PC-9 (cell line): ENCODE results near the gene ZCCHC7. TPM values are rescaled to one million over a fixed set of nuclear protein-coding genes. Genes with fewer than 3 reads are reported as not detected.

Experiments used
- BruUV-seq: library from RNA; stranded (reverse); fragments of 400-500 nt; replicated peaks from 2 replicates; lab custom pipeline; 2021; lab: Mats Ljungman, UMichigan
- CTCF ChIA-PET: fragments of 300-600 bp; sonication (Branson Sonifier 250); formaldehyde crosslinking; loops from one replicate; lab custom pipeline; 2022; ENCODE audit warnings: antibody characterized with exemption; lab: Charles Lee
- POLR2A ChIA-PET: fragments of 300-600 bp; sonication (Branson Sonifier 250); formaldehyde crosslinking; loops from one replicate; lab custom pipeline; 2022; ENCODE audit warnings: antibody characterized with exemption; ENCODE audit not compliant: unreplicated experiment; lab: Charles Lee
- DNase-seq, 2 experiments: peaks; one replicate each; pipeline versions ENCODE4 v3.0.0 to v3.0.0-alpha.2; 2015 to 2022; ENCODE audit warnings: mixed read lengths in 1 of 2
- H2AFZ ChIP-seq: fragments of 200-600 bp; sonication (generic); 2 replicates; pipeline ENCODE4 v1.8.1; 2017; ENCODE audit warnings: antibody characterized with exemption
- H3F3A ChIP-seq: fragments of 200-600 bp; sonication (generic); 2 replicates; pipeline ENCODE4 v1.8.1; 2017; ENCODE audit warnings: antibody characterized with exemption, mild to moderate bottlenecking, low read depth; ENCODE audit not compliant: insufficient read depth
- H3K27ac ChIP-seq: fragments of 200-600 bp; sonication (generic); 2 replicates; pipeline ENCODE4 v1.6.1; 2016; ENCODE audit warnings: mixed run types
- H3K27me3 ChIP-seq: fragments of 200-600 bp; sonication (generic); 2 replicates; pipeline ENCODE4 v1.6.1; 2016; ENCODE audit warnings: low read depth, mixed run types; ENCODE audit not compliant: insufficient read depth
- H3K36me3 ChIP-seq: fragments of 200-600 bp; sonication (generic); 2 replicates; pipeline ENCODE4 v1.6.1; 2016; ENCODE audit warnings: low read depth, mixed run types
- H3K4me1 ChIP-seq: fragments of 200-600 bp; sonication (generic); replicated peaks from 2 replicates; pipeline ENCODE4 v1.6.1; 2016; ENCODE audit warnings: mixed run types; ENCODE audit not compliant: insufficient read depth
- H3K4me2 ChIP-seq: fragments of 200-600 bp; sonication (generic); 2 replicates; pipeline ENCODE4 v1.6.1; 2017; ENCODE audit warnings: mixed run types
- H3K4me3 ChIP-seq: fragments of 200-600 bp; sonication (generic); 2 replicates; pipeline ENCODE4 v1.6.1; 2016; ENCODE audit warnings: mixed run types
- H3K79me2 ChIP-seq: fragments of 200-600 bp; sonication (generic); 2 replicates; pipeline ENCODE4 v1.6.1; 2017; ENCODE audit warnings: low read depth, mixed run types
- H3K9me2 ChIP-seq: fragments of 200-600 bp; sonication (generic); 2 replicates; pipeline ENCODE4 v1.8.1; 2017; ENCODE audit warnings: mild to moderate bottlenecking; ENCODE audit not compliant: insufficient read depth
- H3K9me3 ChIP-seq: fragments of 200-600 bp; sonication (generic); 2 replicates; pipeline ENCODE4 v1.8.1; 2016; ENCODE audit warnings: low read depth; ENCODE audit not compliant: insufficient read depth
- H4K20me1 ChIP-seq: fragments of 200-600 bp; sonication (generic); 2 replicates; pipeline ENCODE4 v1.8.1; 2017; ENCODE audit not compliant: insufficient read depth
- CTCF ChIP-seq: fragments of 200-600 bp; sonication (generic); conservative IDR thresholded peaks from 2 replicates; pipeline ENCODE4 v1.6.1; 2017; ENCODE audit warnings: mixed run types, antibody characterized with exemption, mild to moderate bottlenecking, moderate library complexity
- EZH2 ChIP-seq: fragments of 200-600 bp; sonication (generic); IDR thresholded peaks from 2 replicates; pipeline ENCODE4 v1.8.0; 2017; ENCODE audit warnings: antibody characterized with exemption, low read depth
- intact Hi-C: fragments of 100-400 bp; cut with micrococcal nuclease; formaldehyde crosslinking; loops from one replicate; pipeline ENCODE4 v1.10.0; 2022; ENCODE audit not compliant: unreplicated experiment
- total RNA-seq: library from RNA; stranded (reverse); gene quantifications from 2 replicates; pipeline ENCODE4 v1.2.3, GENCODE V29; 2021

Gene ZCCHC7
- total RNA-seq, 1 experiment from 2014 or later: 15.9 TPM

- TF ChIP-seq CTCF (no peak), EZH2 (no peak)
Observed at GRCh38 chr9:37097294-37097693, 23.1 kb upstream of the ZCCHC7 start.

GRCh38 chr9:37100327-37100726 lies 20.0 kb upstream of the ZCCHC7 start:
- Histone ChIP-seq H3K27me3 (no peaks in the 10 kb centered on the region), H4K20me1 (no peaks in the 10 kb centered on the region), H3K4me3 (no peak overlapping the region), H2AFZ (no peak overlapping the region), H3K9me2 (no peaks in the 10 kb centered on the region), H3K79me2 (no peaks in the 10 kb centered on the region), H3F3A (0 out of 2 replicates have a peak, but pooled peaks cover 6% of the 10 kb centered on the region), H3K36me3 (no peaks in the 10 kb centered on the region), H3K9me3 (no peaks in the 10 kb centered on the region), H3K4me2 (no peak overlapping the region), H3K4me1 (peaks cover 25% of the 10 kb centered on the region), H3K27ac (peak overlapping the region; percentile 29; the same call in 1 of the 2 replicates)
- ChIA-PET POLR2A (no interaction called here), CTCF (no interaction called here)
- TF ChIP-seq EZH2 (no peak), CTCF (no peak)
- no TSS peak for BruUV-seq
- DNase-seq: peak; percentile 29 to 70
- intact Hi-C loops: no loop called here

More at GRCh38 chr9:37097294-37097693, 23.1 kb upstream of the ZCCHC7 start:
- no peaks in the 10 kb centered on the region for H3K27me3 ChIP-seq
- DNase-seq: no peak
- CTCF ChIA-PET: no interaction called here
- H4K20me1 ChIP-seq: no peaks in the 10 kb centered on the region
- H3K4me1 ChIP-seq: peaks cover 16% of the 10 kb centered on the region; the same call in 1 of the 2 replicates
- no peak overlapping the region for H3K4me3 ChIP-seq
- no peak overlapping the region for H2AFZ ChIP-seq
- BruUV-seq: no TSS peak
- H3K79me2 ChIP-seq: no peaks in the 10 kb centered on the region
- intact Hi-C loops: no loop called here
- H3K27ac ChIP-seq: no peak overlapping the region
- no peaks in the 10 kb centered on the region for H3K9me2 ChIP-seq
- POLR2A ChIA-PET: no interaction called here
- no peak overlapping the region for H3K4me2 ChIP-seq
- H3F3A ChIP-seq: 0 out of 2 replicates have a peak, but pooled peaks cover 6% of the 10 kb centered on the region
- no peaks in the 10 kb centered on the region for H3K9me3 ChIP-seq
- no peaks in the 10 kb centered on the region for H3K36me3 ChIP-seq

DNA sequence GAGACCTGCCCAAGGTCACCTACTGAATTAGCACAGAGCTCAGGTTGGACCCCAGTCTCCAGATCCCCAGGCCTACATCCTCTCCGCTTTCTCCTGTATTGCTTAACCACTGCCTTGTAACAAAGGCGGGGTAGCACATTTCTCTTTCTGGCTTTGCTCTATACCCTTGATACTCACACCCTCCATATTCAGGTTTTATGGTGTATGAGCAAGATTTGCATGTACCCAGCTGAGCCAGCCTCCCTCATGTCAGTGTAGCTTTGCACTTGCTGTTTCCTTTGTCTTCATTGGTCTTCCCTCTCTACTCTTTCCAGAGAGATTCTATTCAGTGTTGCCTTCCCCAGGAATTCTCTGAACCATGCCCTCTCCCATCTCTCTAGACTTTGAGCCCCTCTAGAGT lies 19.6 kb upstream of the ZCCHC7 start:
- POLR2A ChIA-PET: no interaction called here

DNA sequence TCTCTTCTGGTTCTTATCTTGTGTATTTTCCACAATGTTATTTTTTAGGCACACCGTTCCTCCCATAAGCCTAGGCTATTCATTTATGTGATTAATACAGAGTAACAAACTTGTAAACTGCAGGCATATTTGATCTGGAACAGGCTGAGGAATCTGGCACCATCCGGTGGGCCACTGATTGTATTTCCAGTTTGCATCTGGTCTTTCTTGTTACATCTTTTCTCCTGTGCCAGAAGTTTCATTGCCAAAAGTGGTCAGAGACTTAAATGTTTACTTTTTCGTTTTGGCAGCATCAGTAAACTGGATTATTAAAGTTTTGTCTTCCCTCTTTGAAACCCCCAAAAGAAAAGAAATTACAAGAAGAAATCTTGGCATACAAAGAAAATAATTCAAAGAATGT lies 17.9 kb upstream of the ZCCHC7 start:
- Histone ChIP-seq H3K27ac (no peak overlapping the region), H3K4me3 (no peak overlapping the region), H2AFZ (no peak overlapping the region), H3K9me3 (no peaks in the 10 kb centered on the region), H3F3A (0 out of 2 replicates have a peak, but pooled peaks cover 6% of the 10 kb centered on the region), H3K4me1 (peaks cover 25% of the 10 kb centered on the region), H4K20me1 (no peaks in the 10 kb centered on the region), H3K36me3 (no peaks in the 10 kb centered on the region), H3K27me3 (no peaks in the 10 kb centered on the region), H3K79me2 (no peaks in the 10 kb centered on the region), H3K9me2 (no peaks in the 10 kb centered on the region), H3K4me2 (no peak overlapping the region)
- BruUV-seq: no TSS peak
- intact Hi-C loops: no loop called here
- no peak for DNase-seq
- TF ChIP-seq CTCF (no peak), EZH2 (no peak)
- POLR2A ChIA-PET: no interaction called here
- CTCF ChIA-PET: no interaction called here

More for the DNA sequence above, 19.6 kb upstream of the ZCCHC7 start:
- Histone ChIP-seq H3K9me2 (no peaks in the 10 kb centered on the region), H3K36me3 (no peaks in the 10 kb centered on the region), H4K20me1 (no peaks in the 10 kb centered on the region), H3K27me3 (no peaks in the 10 kb centered on the region), H3K4me3 (no peak overlapping the region), H3F3A (0 out of 2 replicates have a peak, but pooled peaks cover 6% of the 10 kb centered on the region), H3K4me2 (no peak overlapping the region), H3K79me2 (no peaks in the 10 kb centered on the region), H3K9me3 (no peaks in the 10 kb centered on the region), H3K27ac (no peak overlapping the region), H2AFZ (no peak overlapping the region), H3K4me1 (peaks cover 25% of the 10 kb centered on the region)
- BruUV-seq: no TSS peak
- TF ChIP-seq EZH2: no peak
- intact Hi-C loops: no loop called here
- DNase-seq: no peak
- CTCF ChIA-PET: no interaction called here
